Esophagus muscularis mucosa (tissue), 3 donors: ENCODE measurements around the gene DDHD1.

Experiments
- POLR2A ChIP-seq: fragments of 450-650 bp; IDR thresholded peaks from one replicate; pipeline ENCODE4 v1.6.1; 2017; ENCODE audit warnings: antibody characterized with exemption, moderate library complexity, mild to moderate bottlenecking, low read depth
- TF ChIP-seq, protein P1 (sequence below), 3 experiments: fragments of 200-600 bp in 2 of 3; fragments of 450-650 bp in 1 of 3; sonication (generic) in 2 of 3; IDR thresholded peaks; one replicate each; pipeline ENCODE4 v1.5.1; 2017 to 2019; ENCODE audit warnings: antibody characterized with exemption in 3 of 3, mild to moderate bottlenecking in 2 of 3, moderate library complexity in 1 of 3

GRCh38 chr14:53109105-53110041 is 43.8 kb downstream of the DDHD1 start:
- no peak for TF ChIP-seq POLR2A
- TF ChIP-seq, protein P1, sequence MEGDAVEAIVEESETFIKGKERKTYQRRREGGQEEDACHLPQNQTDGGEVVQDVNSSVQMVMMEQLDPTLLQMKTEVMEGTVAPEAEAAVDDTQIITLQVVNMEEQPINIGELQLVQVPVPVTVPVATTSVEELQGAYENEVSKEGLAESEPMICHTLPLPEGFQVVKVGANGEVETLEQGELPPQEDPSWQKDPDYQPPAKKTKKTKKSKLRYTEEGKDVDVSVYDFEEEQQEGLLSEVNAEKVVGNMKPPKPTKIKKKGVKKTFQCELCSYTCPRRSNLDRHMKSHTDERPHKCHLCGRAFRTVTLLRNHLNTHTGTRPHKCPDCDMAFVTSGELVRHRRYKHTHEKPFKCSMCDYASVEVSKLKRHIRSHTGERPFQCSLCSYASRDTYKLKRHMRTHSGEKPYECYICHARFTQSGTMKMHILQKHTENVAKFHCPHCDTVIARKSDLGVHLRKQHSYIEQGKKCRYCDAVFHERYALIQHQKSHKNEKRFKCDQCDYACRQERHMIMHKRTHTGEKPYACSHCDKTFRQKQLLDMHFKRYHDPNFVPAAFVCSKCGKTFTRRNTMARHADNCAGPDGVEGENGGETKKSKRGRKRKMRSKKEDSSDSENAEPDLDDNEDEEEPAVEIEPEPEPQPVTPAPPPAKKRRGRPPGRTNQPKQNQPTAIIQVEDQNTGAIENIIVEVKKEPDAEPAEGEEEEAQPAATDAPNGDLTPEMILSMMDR (IDR thresholded peaks at IDR 0.05) = no peak
